GM23338 (cell line): ENCODE data around the gene CEACAM18.

Experiments
- CREB1 ChIP-seq: fragments of 250-450 bp; sonication (Bioruptor Pico); IDR thresholded peaks from 2 replicates; pipeline ENCODE4 v1.5.0; 2020; ENCODE audit warnings: low read depth, mild to moderate bottlenecking, moderate library complexity
- CTCF ChIP-seq, 2 experiments: fragments of 200-600 bp in 1 of 2; sonication (generic) in 1 of 2; conservative IDR thresholded peaks; 2 replicates each; pipeline versions ENCODE4 v1.5.1 to v1.6.1; 2016 to 2017; ENCODE audit warnings: antibody characterized with exemption in 2 of 2, low read depth in 2 of 2, mild to moderate bottlenecking in 2 of 2, moderate library complexity in 1 of 2
- ETS1 ChIP-seq: IDR thresholded peaks from 2 replicates; pipeline ENCODE4 v1.6.1; 2016; ENCODE audit warnings: antibody characterized with exemption
- EZH2 ChIP-seq: fragments of 200-600 bp; sonication (generic); IDR thresholded peaks from one replicate; pipeline ENCODE4 v1.8.0; 2017; ENCODE audit warnings: antibody characterized with exemption, mild to moderate bottlenecking, low read depth; ENCODE audit not compliant: unreplicated experiment
- EZH2phosphoT487 ChIP-seq: fragments of 200-600 bp; sonication (generic); IDR thresholded peaks from one replicate; pipeline ENCODE4 v1.8.1; 2018; ENCODE audit warnings: antibody characterized with exemption; ENCODE audit not compliant: unreplicated experiment
- JUNB ChIP-seq: IDR thresholded peaks from one replicate; pipeline ENCODE4 v1.6.1; 2016; ENCODE audit warnings: antibody characterized with exemption; ENCODE audit not compliant: unreplicated experiment
- NANOG ChIP-seq: IDR thresholded peaks from 2 replicates; pipeline ENCODE4 v1.6.1; 2016; ENCODE audit warnings: antibody characterized with exemption, borderline replicate concordance
- POLR2AphosphoS5 ChIP-seq: IDR thresholded peaks from 2 replicates; pipeline ENCODE4 v1.6.1; 2016; ENCODE audit warnings: antibody characterized with exemption, low read depth
- REST ChIP-seq: IDR thresholded peaks from one replicate; pipeline ENCODE4 v1.6.1; 2018; ENCODE audit warnings: antibody characterized with exemption; ENCODE audit not compliant: unreplicated experiment
- STAT1 ChIP-seq: IDR thresholded peaks from one replicate; pipeline ENCODE4 v1.6.1; 2016; ENCODE audit warnings: antibody characterized with exemption; ENCODE audit not compliant: unreplicated experiment
- ZNF331 ChIP-seq: fragments of 250-450 bp; sonication (Bioruptor Pico); IDR thresholded peaks from 2 replicates; pipeline ENCODE4 v1.5.0; 2020; ENCODE audit warnings: low read depth, mild to moderate bottlenecking, moderate library complexity

- TF ChIP-seq CTCF (conservative IDR thresholded peaks at IDR 0.05; ENCODE audit: low read depth in 2 of 2): no peak
- no peak for TF ChIP-seq EZH2
- no peak for TF ChIP-seq EZH2phosphoT487
- TF ChIP-seq POLR2AphosphoS5: no peak
- no peak for TF ChIP-seq ZNF331 (CRISPR knock-in tag)
- TF ChIP-seq ETS1: no peak
- no peak for TF ChIP-seq REST
- TF ChIP-seq JUNB: no peak
- no peak for TF ChIP-seq NANOG
- no peak for TF ChIP-seq STAT1
- no peak for TF ChIP-seq CREB1 (CRISPR knock-in tag)
Observed at GRCh38 chr19:51466723-51467122, 11.6 kb upstream of the CEACAM18 start.
